Activated naive CD8-positive, alpha-beta T cell treated with anti-CD3 and anti-CD28 coated beads, Interleukin-2, amount 10 ng/mL, durations not matched to agents 7 days and 5 days (primary cell): ENCODE measurements around the gene TMEM176A. TPM values are rescaled to one million over a fixed set of nuclear protein-coding genes. Genes with fewer than 3 reads are reported as not detected.
A peak's percentile ranks its signal among the peaks of the same experiment; 100 is the strongest.
"Not testable (repeated sequence)": the region's sequence is repeated elsewhere in the genome, so short reads cannot be mapped to it uniquely, and the experiment has no call there.

Experiments used
- ATAC-seq: fragments of 150-1000 bp; cut with Tn5 transposase; one replicate; pipeline ENCODE4 v1.10.0; 2021; ENCODE audit warnings: low read depth, moderate library complexity
- POLR2A ChIA-PET: fragments of 350-600 bp; sonication (Branson Sonifier 250); formaldehyde crosslinking; loops from one replicate; lab custom pipeline; 2021; ENCODE audit warnings: antibody characterized with exemption; lab: Charles Lee
- DNase-seq: peaks from one replicate; pipeline ENCODE4 v3.0.0; 2021
- H3K27ac Mint-ChIP-seq: one replicate; pipeline ENCODE4 v1.8.0; 2022; ENCODE audit warnings: mild to moderate bottlenecking, mixed read lengths
- H3K27me3 Mint-ChIP-seq: one replicate; pipeline ENCODE4 v1.8.0; 2022; ENCODE audit warnings: mild to moderate bottlenecking, moderate library complexity, mixed read lengths
- H3K36me3 Mint-ChIP-seq: one replicate; pipeline ENCODE4 v1.8.0; 2021; ENCODE audit warnings: mild to moderate bottlenecking, mixed read lengths
- H3K4me1 Mint-ChIP-seq: one replicate; pipeline ENCODE4 v1.8.0; 2021; ENCODE audit warnings: mixed read lengths
- H3K4me3 Mint-ChIP-seq: one replicate; pipeline ENCODE4 v1.8.0; 2022; ENCODE audit warnings: mild to moderate bottlenecking, moderate library complexity, mixed read lengths
- H3K9me3 Mint-ChIP-seq: one replicate; pipeline ENCODE4 v1.8.0; 2021; ENCODE audit warnings: mixed read lengths
- total RNA-seq, 2 experiments: library from RNA; stranded (reverse); gene quantifications; one replicate each; pipeline ENCODE4 v1.2.3, GENCODE V29; 2021

The TMEM176A gene, protein sequence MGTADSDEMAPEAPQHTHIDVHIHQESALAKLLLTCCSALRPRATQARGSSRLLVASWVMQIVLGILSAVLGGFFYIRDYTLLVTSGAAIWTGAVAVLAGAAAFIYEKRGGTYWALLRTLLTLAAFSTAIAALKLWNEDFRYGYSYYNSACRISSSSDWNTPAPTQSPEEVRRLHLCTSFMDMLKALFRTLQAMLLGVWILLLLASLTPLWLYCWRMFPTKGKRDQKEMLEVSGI
- under 1 TPM in 1 of 2 experiments, not detected in 1; 0.54 TPM for total RNA-seq

DNA sequence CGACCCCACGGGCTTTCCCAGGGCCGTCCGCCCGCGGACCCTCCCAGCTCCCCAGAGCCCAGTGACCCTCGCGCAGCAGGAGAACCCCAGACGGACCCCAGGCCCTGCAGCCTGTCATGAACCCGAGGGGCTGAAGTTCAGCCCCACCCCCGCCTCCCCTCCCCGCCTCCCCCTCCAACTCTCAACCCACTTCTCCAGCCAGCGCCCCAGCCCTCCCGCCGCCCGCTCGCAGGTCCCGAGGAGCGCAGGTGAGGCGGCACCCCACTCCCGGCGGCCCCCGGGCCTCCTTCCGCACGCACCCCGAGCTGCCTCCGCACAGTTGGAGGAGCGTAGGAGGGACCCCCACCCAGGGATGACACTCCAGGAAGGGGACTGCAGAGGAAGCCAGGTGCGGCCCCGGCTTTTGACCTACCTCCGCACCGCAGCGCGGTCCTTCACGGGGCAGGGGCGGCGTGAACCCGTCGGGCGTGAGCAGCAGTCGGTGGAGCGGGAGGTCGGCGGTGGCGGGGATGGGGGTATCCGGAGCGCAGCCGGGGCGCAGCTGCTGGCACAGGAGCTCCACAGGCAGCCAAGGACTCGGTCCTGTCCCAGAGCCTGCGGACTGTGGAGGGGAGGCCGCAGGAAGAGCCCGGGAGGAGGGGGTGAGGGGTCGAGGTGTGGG is at the start of gene TMEM176A:
TMEM176A (plus strand) TSS at position 189 of the 661 bp plus-strand sequence. CDS start 782 bp downstream, outside the sequence.
- H3K36me3 Mint-ChIP-seq: no peaks in the 10 kb centered on the region

DNA sequence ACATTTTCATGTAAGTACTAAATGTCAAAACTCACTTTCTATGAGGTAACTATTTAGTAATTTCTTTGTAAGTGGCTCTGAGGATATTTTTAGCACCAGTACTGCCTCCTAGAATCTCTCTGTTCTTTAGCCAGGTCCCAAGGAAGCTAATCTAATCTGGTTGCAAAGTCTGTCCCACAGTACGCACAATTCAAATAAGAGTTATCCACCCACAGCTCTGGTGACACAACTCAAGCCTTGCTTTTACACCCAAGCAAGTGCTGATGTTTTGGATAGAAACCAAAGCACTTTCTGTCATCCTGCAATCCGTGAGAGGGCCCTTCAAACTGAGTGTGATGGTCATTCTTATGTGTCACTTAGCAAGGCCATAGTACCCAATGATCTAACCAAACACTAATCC is 48.9 kb upstream of the TMEM176A start:
- peaks cover 74% of the 10 kb centered on the region for H3K4me1 Mint-ChIP-seq
- H3K27ac Mint-ChIP-seq: no peak overlapping the region
- peaks cover 5% of the 10 kb centered on the region for H3K36me3 Mint-ChIP-seq
- peaks cover 2% of the 10 kb centered on the region for H3K27me3 Mint-ChIP-seq
- no peaks in the 10 kb centered on the region for H3K9me3 Mint-ChIP-seq
- POLR2A ChIA-PET: no interaction called here
- H3K4me3 Mint-ChIP-seq: no peak overlapping the region
- ATAC-seq (no peak), DNase-seq (no peak)

More for the DNA sequence above, at the start of gene TMEM176A:
- H3K27me3 Mint-ChIP-seq: peaks cover 62% of the 10 kb centered on the region
- H3K9me3 Mint-ChIP-seq: no peaks in the 10 kb centered on the region
- ATAC-seq: no peak
- peak within 1 kb of the TSS; percentile 31 for H3K4me3 Mint-ChIP-seq
- peaks cover 3% of the 10 kb centered on the region for H3K4me1 Mint-ChIP-seq
- DNase-seq: peak; percentile 39
- no peak within 1 kb of the TSS for H3K27ac Mint-ChIP-seq
- POLR2A ChIA-PET: interaction anchor here (0.5 kb wide), 1 partner anchor 31 kb away, joined by 3 read pairs; no protein-coding TSS in a partner anchor

DNA sequence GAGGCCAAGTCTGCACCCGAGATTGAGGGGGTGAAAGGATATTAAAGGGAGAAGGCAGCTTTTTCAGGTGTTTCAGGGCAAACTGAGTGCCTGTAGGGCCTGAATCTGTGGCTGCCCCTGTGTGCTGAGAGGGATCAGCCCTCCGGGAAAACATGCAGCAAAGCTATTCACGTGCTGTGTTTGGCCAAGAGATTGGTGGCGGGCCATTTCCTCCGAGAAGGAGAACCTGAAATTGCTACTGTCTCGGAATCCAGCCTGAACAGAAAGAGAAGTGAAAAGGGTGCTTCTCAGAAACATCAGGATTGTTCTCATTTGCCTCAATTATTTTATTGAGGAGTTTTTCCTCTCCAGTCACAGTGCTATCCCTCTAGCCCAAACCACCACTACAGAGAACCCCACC is 47.3 kb upstream of the TMEM176A start:
- H3K27me3 Mint-ChIP-seq: peaks cover 2% of the 10 kb centered on the region
- POLR2A ChIA-PET: interaction anchor here (2.7 to 3.8 kb wide), 2 partner anchors 10 to 36 kb away, joined by 28 to 38 read pairs; partner anchors contain the start of gene GIMAP1
- no peaks in the 10 kb centered on the region for H3K36me3 Mint-ChIP-seq
- peak overlapping the region; percentile 57 for H3K27ac Mint-ChIP-seq
- no peak overlapping the region for H3K4me3 Mint-ChIP-seq
- ATAC-seq (no peak), DNase-seq (no peak)
- H3K4me1 Mint-ChIP-seq: peaks cover 63% of the 10 kb centered on the region
- no peaks in the 10 kb centered on the region for H3K9me3 Mint-ChIP-seq

DNA sequence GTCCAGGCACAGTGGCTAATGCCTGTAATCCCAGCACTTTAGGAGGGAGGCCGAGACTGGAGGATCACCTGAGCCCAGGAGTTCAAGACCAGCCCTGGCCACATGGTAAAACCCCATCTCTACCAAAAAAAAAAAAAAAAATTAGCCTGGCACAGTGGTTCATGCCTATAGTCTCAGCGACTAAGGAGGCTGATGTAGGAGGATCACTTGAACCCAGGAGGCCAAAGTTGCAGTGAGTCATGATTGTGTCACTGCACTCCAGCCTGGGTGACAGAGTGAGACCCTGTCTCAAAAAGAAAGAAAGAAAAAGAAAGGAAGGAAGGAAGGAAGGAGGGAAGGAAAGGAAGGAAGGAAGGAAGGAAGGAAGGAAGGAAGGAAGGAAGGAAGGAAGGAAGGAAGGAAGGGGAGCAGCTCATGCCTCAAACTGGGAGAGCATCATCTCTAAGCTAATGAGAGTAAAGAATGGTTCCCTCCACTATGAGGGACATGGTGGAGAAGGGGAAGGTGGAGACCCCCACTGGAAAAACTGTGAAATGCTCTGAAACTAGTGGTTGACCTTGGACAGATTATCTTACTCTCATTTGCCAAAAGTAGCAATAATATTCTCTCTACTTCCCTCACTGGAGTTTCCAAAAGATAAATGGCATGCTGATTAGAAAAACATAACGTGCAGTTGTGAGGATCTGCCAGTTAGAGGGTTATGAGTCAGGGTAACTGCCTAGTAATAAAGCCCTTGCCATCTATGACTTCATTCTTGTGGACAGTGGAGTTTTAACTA is 46.6 kb upstream of the TMEM176A start:
- Mint-ChIP-seq H3K9me3 (no peaks in the 10 kb centered on the region), H3K27me3 (peaks cover 2% of the 10 kb centered on the region), H3K4me1 (peaks cover 55% of the 10 kb centered on the region), H3K27ac (peak overlapping the region; percentile 92), H3K4me3 (peak overlapping the region; percentile 55), H3K36me3 (no peaks in the 10 kb centered on the region)
- POLR2A ChIA-PET: interaction anchor here (0.7 to 3.9 kb wide), 7 partner anchors 11 to 347 kb away, joined by 3 to 67 read pairs (median 28); partner anchors contain the start of genes GIMAP1, GIMAP4, GIMAP5 and GIMAP8
- peak; percentile 23 for ATAC-seq
- no peak for DNase-seq

DNA sequence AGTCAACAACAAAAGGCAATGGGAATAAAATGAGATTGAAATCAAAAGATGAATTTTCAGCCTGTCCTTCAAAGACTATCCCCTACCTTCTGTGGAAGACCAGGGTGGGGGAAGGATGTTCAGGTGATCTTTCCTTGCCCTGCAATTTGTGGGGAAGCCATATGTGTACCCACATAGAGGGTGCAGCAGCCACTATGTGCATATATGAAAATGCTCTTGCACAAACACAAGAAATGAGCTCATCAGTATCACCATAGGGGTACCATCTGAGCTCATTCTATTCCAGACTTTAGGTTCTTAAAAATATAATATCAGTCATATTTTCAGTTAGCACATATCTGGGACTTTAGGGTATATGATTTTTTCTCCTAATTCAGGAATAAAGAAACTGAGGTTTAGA is 45.6 kb upstream of the TMEM176A start:
- peak overlapping the region; percentile 91 for H3K27ac Mint-ChIP-seq
- POLR2A ChIA-PET: interaction anchor here (0.7 to 3.9 kb wide), 28 partner anchors 12 to 432 kb away, joined by 3 to 67 read pairs (median 5); partner anchors contain the start of genes ACTR3C, GIMAP1, GIMAP2 and GIMAP4
- no peaks in the 10 kb centered on the region for H3K36me3 Mint-ChIP-seq
- H3K4me1 Mint-ChIP-seq: peaks cover 49% of the 10 kb centered on the region
- peaks cover 2% of the 10 kb centered on the region for H3K9me3 Mint-ChIP-seq
- H3K4me3 Mint-ChIP-seq: peak overlapping the region; percentile 85
- no peaks in the 10 kb centered on the region for H3K27me3 Mint-ChIP-seq
- DNase-seq (no peak), ATAC-seq (peak; percentile 39)

DNA sequence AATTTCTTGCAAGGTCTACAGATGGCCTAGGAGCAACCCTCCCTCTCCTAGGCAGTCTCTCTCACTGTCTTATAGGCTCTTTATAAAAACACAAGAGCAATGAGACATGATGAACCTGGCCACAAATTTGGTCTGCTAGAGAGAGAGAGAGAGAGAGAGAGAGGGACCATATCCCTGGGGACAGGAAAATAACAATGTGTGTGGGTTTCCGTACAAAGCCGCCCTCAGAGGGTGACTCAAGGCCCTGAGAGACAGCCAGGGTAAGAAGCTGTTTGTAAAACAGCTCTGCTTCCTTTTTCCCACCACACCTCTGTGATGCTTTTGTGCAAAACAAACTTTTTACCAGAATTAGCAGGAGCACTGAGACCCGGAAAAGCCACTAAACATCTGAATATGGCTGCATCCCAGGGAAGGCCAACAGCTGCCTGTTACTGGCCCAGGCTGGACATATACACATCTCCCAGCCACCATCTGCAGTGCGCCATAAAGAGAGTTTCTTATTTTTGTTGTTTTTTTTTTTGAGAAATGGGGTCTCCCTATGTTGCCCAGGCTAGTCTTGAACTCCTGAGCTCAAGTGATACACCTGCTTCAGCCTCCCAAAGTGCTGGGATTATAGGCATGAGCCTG is 45.0 kb upstream of the TMEM176A start:
- Mint-ChIP-seq H3K27ac (peak overlapping the region; percentile 91), H3K4me1 (peaks cover 45% of the 10 kb centered on the region), H3K4me3 (peak overlapping the region; percentile 85), H3K36me3 (no peaks in the 10 kb centered on the region), H3K9me3 (peaks cover 2% of the 10 kb centered on the region), H3K27me3 (no peaks in the 10 kb centered on the region)
- DNase-seq (peak; percentile 50), ATAC-seq (peak; percentile 87)
- POLR2A ChIA-PET: interaction anchor here (0.6 to 3.9 kb wide), 37 partner anchors 12 to 432 kb away, joined by 3 to 67 read pairs (median 5); partner anchors contain the start of genes ABCB8, ACTR3C, GIMAP1 and GIMAP2

DNA sequence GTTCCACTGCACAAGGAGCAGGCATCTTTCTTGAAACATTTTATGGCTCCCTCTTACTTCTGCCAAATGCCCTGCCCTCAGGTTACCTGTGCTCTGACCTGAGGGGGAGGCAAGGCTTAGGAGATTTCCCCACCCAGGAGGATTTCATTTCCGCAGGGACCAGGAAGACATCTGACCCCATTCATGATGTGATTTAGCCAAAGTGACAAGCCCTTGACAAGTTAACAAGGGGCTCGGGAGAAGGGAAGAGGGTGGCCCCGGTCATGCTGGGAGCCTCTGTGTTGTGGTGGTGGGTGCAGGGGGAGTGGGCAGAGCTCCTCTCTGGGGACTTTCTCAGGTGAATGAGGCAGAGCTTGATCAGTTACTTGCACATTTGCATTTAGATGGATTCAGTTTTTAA is 44.4 kb upstream of the TMEM176A start:
- peaks cover 41% of the 10 kb centered on the region for H3K4me1 Mint-ChIP-seq
- no peaks in the 10 kb centered on the region for H3K27me3 Mint-ChIP-seq
- POLR2A ChIA-PET: interaction anchor here (0.5 to 3.9 kb wide), 32 partner anchors 13 to 433 kb away, joined by 3 to 67 read pairs (median 5); partner anchors contain the start of genes ABCB8, ACTR3C, GIMAP1 and GIMAP2
- H3K27ac Mint-ChIP-seq: peak overlapping the region; percentile 91
- peaks cover 2% of the 10 kb centered on the region for H3K9me3 Mint-ChIP-seq
- peaks cover 1% of the 10 kb centered on the region for H3K36me3 Mint-ChIP-seq
- no peak for DNase-seq
- H3K4me3 Mint-ChIP-seq: peak overlapping the region; percentile 85
- ATAC-seq: no peak

DNA sequence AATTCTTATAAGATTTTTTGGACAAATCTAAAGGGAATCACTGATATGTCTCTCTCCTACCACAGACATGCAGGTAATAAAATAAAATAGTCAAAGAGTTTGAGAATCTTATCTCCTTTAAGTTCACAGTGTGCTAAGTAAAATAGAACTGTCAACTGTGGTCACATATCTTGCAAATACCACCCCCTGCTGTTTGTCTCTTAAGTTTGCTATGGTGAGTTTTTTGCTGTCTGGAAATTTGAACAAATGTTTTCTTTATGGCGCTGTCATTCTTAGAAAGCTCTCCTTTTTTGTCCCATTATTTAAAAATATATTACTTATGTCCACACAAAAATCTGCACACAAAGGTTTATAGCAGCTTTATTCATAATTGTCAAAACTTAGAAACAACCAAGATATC is 43.7 kb upstream of the TMEM176A start:
- POLR2A ChIA-PET: interaction anchor here (0.5 to 3.9 kb wide), 5 partner anchors 236 to 352 kb away, joined by 3 to 67 read pairs (median 6); partner anchors contain the start of genes GIMAP7 and GIMAP8
- peak overlapping the region; percentile 85 for H3K4me3 Mint-ChIP-seq
- H3K4me1 Mint-ChIP-seq: peaks cover 38% of the 10 kb centered on the region
- H3K27ac Mint-ChIP-seq: peak overlapping the region; percentile 91
- ATAC-seq (no peak), DNase-seq (no peak)
- H3K27me3 Mint-ChIP-seq: no peaks in the 10 kb centered on the region
- peaks cover 5% of the 10 kb centered on the region for H3K9me3 Mint-ChIP-seq
- H3K36me3 Mint-ChIP-seq: peaks cover 8% of the 10 kb centered on the region

DNA sequence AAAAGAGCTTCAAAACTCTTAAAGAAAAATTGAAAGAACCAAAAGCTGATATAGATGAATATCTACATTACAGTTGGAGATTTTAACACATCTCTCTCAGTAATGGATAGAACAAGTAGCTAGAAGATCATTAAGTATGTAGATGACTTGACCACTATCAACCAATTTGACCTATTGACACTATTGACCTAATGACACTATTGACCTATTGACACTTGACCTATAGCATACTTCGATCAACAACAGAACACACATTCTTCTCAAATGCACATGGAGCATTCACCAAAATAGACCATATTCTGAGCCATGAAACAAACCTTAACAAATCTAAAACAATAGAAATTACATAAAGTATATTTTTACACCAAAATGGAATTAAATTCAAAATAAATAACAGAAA is 41.1 kb upstream of the TMEM176A start:
- peaks cover 5% of the 10 kb centered on the region for H3K9me3 Mint-ChIP-seq
- H3K27me3 Mint-ChIP-seq: no peaks in the 10 kb centered on the region
- peaks cover 22% of the 10 kb centered on the region for H3K4me1 Mint-ChIP-seq
- no peak overlapping the region for H3K27ac Mint-ChIP-seq
- POLR2A ChIA-PET: no interaction called here
- ATAC-seq (no peak), DNase-seq (no peak)
- peaks cover 11% of the 10 kb centered on the region for H3K36me3 Mint-ChIP-seq
- H3K4me3 Mint-ChIP-seq: no peak overlapping the region

DNA sequence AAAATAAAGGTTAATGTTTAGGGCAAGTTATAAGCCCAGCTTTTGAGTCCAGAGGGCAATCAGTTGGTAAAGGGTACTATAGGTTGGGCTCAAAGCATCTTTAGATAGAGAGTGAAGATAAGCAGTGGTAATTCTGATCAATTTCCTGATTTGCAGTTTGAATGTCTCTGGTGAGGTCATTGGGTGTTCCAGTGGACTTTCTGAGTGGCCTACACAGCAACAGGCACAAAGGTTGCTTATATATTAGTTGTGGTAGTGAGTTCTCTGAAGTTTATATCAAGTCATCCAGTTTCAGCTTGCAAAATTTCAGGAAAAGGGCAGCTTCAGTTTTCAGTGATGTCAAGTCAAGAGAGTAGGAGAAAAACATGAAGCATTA is 34.2 kb upstream of the TMEM176A start:
- Mint-ChIP-seq H3K9me3 (peaks cover 1% of the 10 kb centered on the region), H3K36me3 (peaks cover 8% of the 10 kb centered on the region), H3K27ac (no peak overlapping the region), H3K4me1 (no peaks in the 10 kb centered on the region), H3K27me3 (no peaks in the 10 kb centered on the region), H3K4me3 (no peak overlapping the region)
- DNase-seq (no peak), ATAC-seq (no peak)
- POLR2A ChIA-PET: no interaction called here

DNA sequence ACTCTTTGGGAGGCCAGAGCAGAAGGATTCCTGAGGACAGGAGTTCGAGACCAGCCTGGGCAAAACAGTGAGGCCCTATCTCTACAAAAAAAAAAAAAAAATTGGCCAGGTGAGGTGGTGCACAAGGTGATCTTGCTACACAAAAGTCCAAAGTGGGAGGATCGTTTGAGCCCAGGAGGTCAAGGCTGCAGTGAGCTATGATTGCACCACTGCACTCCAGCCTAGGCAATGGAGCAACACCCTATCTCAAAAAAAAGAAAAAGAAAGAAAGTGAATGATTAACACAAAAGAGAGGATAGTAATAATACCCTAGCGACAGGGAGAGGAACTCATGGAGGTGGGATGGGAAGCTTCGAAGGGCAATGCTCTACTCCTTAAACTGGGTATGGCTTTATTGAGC is 30.8 kb upstream of the TMEM176A start:
- ATAC-seq: no peak
- Mint-ChIP-seq H3K4me1 (no peaks in the 10 kb centered on the region), H3K9me3 (peaks cover 3% of the 10 kb centered on the region), H3K27me3 (peaks cover 7% of the 10 kb centered on the region), H3K36me3 (no peaks in the 10 kb centered on the region), H3K27ac (no peak overlapping the region), H3K4me3 (no peak overlapping the region)
- no peak for DNase-seq
- POLR2A ChIA-PET: interaction anchor here (0.7 kb wide), 1 partner anchor 30 kb away, joined by 3 read pairs; the partner anchor contains the start of gene TMEM176B

DNA sequence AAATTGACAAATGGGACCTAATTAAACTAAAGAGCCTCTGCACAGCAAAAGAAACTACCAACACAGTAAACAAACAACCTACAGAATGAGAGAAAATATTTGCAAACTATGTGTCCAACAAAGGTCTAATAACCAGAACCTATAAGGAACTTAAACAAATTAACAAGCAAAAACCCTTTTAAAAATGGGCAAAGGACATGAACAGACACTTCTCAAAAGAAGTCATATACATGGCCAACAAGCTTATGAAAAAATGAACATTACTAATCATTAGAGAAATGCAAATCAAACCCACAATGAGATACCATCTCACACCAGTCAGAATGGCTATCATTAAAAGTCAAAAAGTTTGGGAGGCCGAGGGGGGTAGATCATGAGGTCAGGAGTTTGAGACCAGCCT is 26.4 kb upstream of the TMEM176A start:
- peaks cover 13% of the 10 kb centered on the region for H3K27me3 Mint-ChIP-seq
- H3K27ac Mint-ChIP-seq, H3K36me3 Mint-ChIP-seq, POLR2A ChIA-PET, ATAC-seq, H3K4me3 Mint-ChIP-seq, H3K4me1 Mint-ChIP-seq, H3K9me3 Mint-ChIP-seq, DNase-seq: not testable (repeated sequence)
